ENCODE data around the gene ZC2HC1C. TPM values are rescaled to one million over a fixed set of nuclear protein-coding genes. Genes with fewer than 3 reads are reported as not detected.

The ZC2HC1C gene
- total and polyA plus RNA-seq, 2 of the 13 experiments (the other 11 are each of a cell fraction or from before 2014, with no cell fraction given): 3.3 to 3.5 TPM

GRCh38 chr14:75126679-75127473 is 57.4 kb downstream of the ZC2HC1C start, which contains the start of gene NEK9:
Gene NEK9 (minus strand): TSS chr14:75127048. CDS start chr14:75126921, 127 bp downstream.
- DNase-seq (ENCODE audit: low spot score) (peak; percentile 73), FAIRE-seq (no peak), ATAC-seq (peak; percentile 96)
- 2% methylated on average over 13 of the region's 76 CpGs for WGBS (ENCODE audit: low lambda C conversion rate)
- no TSS peak for BruUV-seq (replicated peaks)
- intact Hi-C loops (cut with micrococcal nuclease; ENCODE audit: unreplicated experiment) (no loop called here), in situ Hi-C loops (cut with HindIII; ENCODE audit: extremely low pct_ligation_motif_present, low pct_unique_long_range_greater_than_20kb) (loop anchor here (10.0 kb wide), 1 partner anchor 358 kb away; no protein-coding TSS in a partner anchor)
- Histone ChIP-seq H4K20me1 (ENCODE audit: insufficient read depth, low read length) (no peaks in the 10 kb centered on the region), H3K9me3 (ENCODE audit: low read length) (no peaks in the 10 kb centered on the region), H3K36me3 (replicated peaks in 1 of 2; ENCODE audit: control insufficient read depth in 1 of 2, insufficient read depth in 2 of 2, low read length in 2 of 2) (peaks cover 0 to 2% of the 10 kb centered on the region in 2 experiments; a peak in 3 of 5 replicates), H3K27ac (ENCODE audit: extremely low read length, insufficient read depth, low read length) (peak within 1 kb of the TSS; percentile 95), H3K4me2 (ENCODE audit: low read depth, low read length) (peak within 1 kb of the TSS; percentile 87), H3K4me3 (replicated peaks in 1 of 3; ENCODE audit: insufficient read depth in 1 of 3, low read depth in 2 of 3, low read length in 3 of 3) (peak within 1 kb of the TSS; percentile 83 to 90 (median 84)), H3K27me3 (ENCODE audit: control insufficient read depth in 1 of 2, insufficient read depth in 2 of 2, low read length in 2 of 2) (no peaks in the 10 kb centered on the region; a peak in 1 of 5 replicates), H3K9ac (ENCODE audit: insufficient read depth, low read depth, low read length) (peak within 1 kb of the TSS; percentile 96), H3K79me2 (ENCODE audit: insufficient read depth, low read length) (peaks cover 26% of the 10 kb centered on the region), H2AFZ (ENCODE audit: low read length) (no peak within 1 kb of the TSS), H3K4me1 (ENCODE audit: insufficient read depth, low read length) (peaks cover 26% of the 10 kb centered on the region)
- CTCF ChIA-PET (ENCODE audit: low intra/inter-chr PET ratio, low total read pairs): no interaction called here
- POLR2A ChIA-PET: interaction anchor here (0.9 to 2.7 kb wide), 14 partner anchors 9 to 534 kb away, joined by 3 to 14 read pairs (median 4); partner anchors contain the start of genes ERG28, TTLL5, YLPM1 and ZC2HC1C
- TF ChIP-seq PTBP1 (IDR thresholded peaks at IDR 0.05; ENCODE audit: low read depth, low read length, poor library complexity, severe bottlenecking): no peak
- peak; percentile 89 for TF ChIP-seq ZNF800 (CRISPR knock-in tag; IDR thresholded peaks at IDR 0.05)
- peak; percentile 71 for TF ChIP-seq RXRB (CRISPR knock-in tag; IDR thresholded peaks at IDR 0.05; ENCODE audit: borderline replicate concordance)
- no peak for TF ChIP-seq ZBTB8A (CRISPR knock-in tag; IDR thresholded peaks at IDR 0.05; ENCODE audit: borderline replicate concordance, low read depth)
- peak; percentile 70; the same call in 1 of the 2 replicates for TF ChIP-seq NRL (CRISPR knock-in tag; IDR thresholded peaks at IDR 0.05; ENCODE audit: borderline replicate concordance)
- no peak for TF ChIP-seq NPAS2 (CRISPR knock-in tag; IDR thresholded peaks at IDR 0.05; ENCODE audit: borderline replicate concordance)
- peak; percentile 78; the same call in 1 of the 2 replicates for TF ChIP-seq ZNF33B (CRISPR knock-in tag; IDR thresholded peaks at IDR 0.05)
- peak; percentile 49 for TF ChIP-seq FOXP4 (CRISPR knock-in tag; IDR thresholded peaks at IDR 0.05)
- TF ChIP-seq BATF2 (CRISPR knock-in tag; IDR thresholded peaks at IDR 0.05): no peak
- TF ChIP-seq CBX5 (CRISPR knock-in tag; IDR thresholded peaks at IDR 0.05; ENCODE audit: borderline replicate concordance): peak; percentile 52; the same call in 1 of the 2 replicates
- TF ChIP-seq JARID2 (CRISPR knock-in tag; IDR thresholded peaks at IDR 0.05; ENCODE audit: insufficient replicate concordance): no peak
- peak; percentile 39; the same call in 1 of the 2 replicates for TF ChIP-seq RNF219 (CRISPR knock-in tag; IDR thresholded peaks at IDR 0.05)
